Measurements from ENCODE around the gene MORC3. TPM values are rescaled to one million over a fixed set of nuclear protein-coding genes. Genes with fewer than 3 reads are reported as not detected.

The MORC3 gene
- total and polyA plus RNA-seq, 9 of the 15 experiments (the other 6 are each of a cell fraction or from before 2014, with no cell fraction given), result 12.7 to 53.7 (median 36.0) TPM

- H3K9ac ChIP-seq (ENCODE audit: insufficient read depth in 1 of 2, low read depth in 2 of 2, low read length in 2 of 2), result 0 out of 4 replicates have a peak overlapping the region, but pooled peaks of 1 of the 2 experiments have one; percentile 12
- no peak overlapping the region for H3K27ac ChIP-seq (ENCODE audit: extremely low read depth, low read depth, low read length)
- no peaks in the 10 kb centered on the region for H3K79me2 ChIP-seq (ENCODE audit: control insufficient read depth, insufficient read depth, low read length)
- CTCF ChIA-PET (ENCODE audit: low intra/inter-chr PET ratio), result interaction anchor here (0.6 to 1.5 kb wide), 3 partner anchors 495 to 513 kb away, joined by 3 to 6 read pairs (median 4); no protein-coding TSS in a partner anchor
- peaks cover 14% of the 10 kb centered on the region for H4K20me1 ChIP-seq (replicated peaks; ENCODE audit: control insufficient read depth, insufficient read depth, low read length)
- H3K27me3 ChIP-seq (ENCODE audit: control insufficient read depth in 2 of 2, insufficient read depth in 2 of 2, low read length in 2 of 2), result no peaks in the 10 kb centered on the region
- DNase-seq (ENCODE audit: extremely low read depth in 1 of 4, low spot score in 3 of 4) (peak; percentile 85 to 90 (median 90)), ATAC-seq (peak; percentile 86), FAIRE-seq (peak; percentile 67)
- in situ Hi-C loops (cut with MboI) (no loop called here), intact Hi-C loops (cut with micrococcal nuclease) (loop anchor here (5.0 kb wide), 3 partner anchors 50 to 80 kb away; no protein-coding TSS in a partner anchor)
- peaks cover 7 to 13% of the 10 kb centered on the region in 2 experiments; a peak in 4 of 5 replicates for H3K4me1 ChIP-seq (replicated peaks in 1 of 2; ENCODE audit: control insufficient read depth in 2 of 2, insufficient read depth in 2 of 2, low read length in 2 of 2)
- no peak overlapping the region; the same call in 1 of the 2 replicates for H3K4me2 ChIP-seq (ENCODE audit: insufficient read depth, low read length)
- H2AFZ ChIP-seq (ENCODE audit: low read depth, low read length), result no peak overlapping the region; the same call in 1 of the 2 replicates
- POLR2A ChIA-PET, result interaction anchor here (0.7 to 0.8 kb wide), 2 partner anchors 9 to 260 kb away, joined by 3 to 6 read pairs; no protein-coding TSS in a partner anchor
- H3K4me3 ChIP-seq, result no peak overlapping the region
- no peaks in the 10 kb centered on the region for H3K9me3 ChIP-seq (replicated peaks; ENCODE audit: control insufficient read depth, insufficient read depth, low read depth, low read length)
- H3K9me1 ChIP-seq (ENCODE audit: control insufficient read depth, insufficient read depth, low read length), result peaks cover 10% of the 10 kb centered on the region
- BruUV-seq (replicated peaks), result no TSS peak
- WGBS (ENCODE audit: insufficient coverage, low coverage, missing lambda C conversion rate), result 31% methylated on average over 26 of the region's 28 CpGs
- H3K36me3 ChIP-seq (ENCODE audit: control insufficient read depth, insufficient read depth, low read length), result peaks cover 9% of the 10 kb centered on the region; the same call in 1 of the 3 replicates
- TF ChIP-seq CXXC5 (CRISPR knock-in tag; IDR thresholded peaks at IDR 0.05) (peak; percentile 11; the same call in 1 of the 2 replicates), ARID2 (IDR thresholded peaks at IDR 0.05) (peak; percentile 54; the same call in 1 of the 2 replicates), RAD21 (CRISPR knock-in tag; conservative IDR thresholded peaks at IDR 0.05 in 1 of 2, IDR thresholded peaks at IDR 0.05 in 1 of 2) (peak; percentile 57 to 82), HMG20A (CRISPR knock-in tag; conservative IDR thresholded peaks at IDR 0.05) (no peak), E2F6 (IDR thresholded peaks at IDR 0.05; ENCODE audit: borderline replicate concordance in 1 of 2, extremely low read depth in 1 of 2, insufficient read depth in 1 of 2, insufficient read length in 1 of 2, low read depth in 1 of 2, low read length in 1 of 2, poor library complexity in 1 of 2, severe bottlenecking in 1 of 2) (no peak), CTCF (IDR thresholded peaks at IDR 0.05 in 2 of 3, conservative IDR thresholded peaks at IDR 0.05 in 1 of 3; ENCODE audit: insufficient read depth in 2 of 3, low read depth in 1 of 3, low read length in 3 of 3) (peak; percentile 86 to 96 (median 86)), SPI1 (IDR thresholded peaks at IDR 0.05; ENCODE audit: borderline replicate concordance, low read depth, low read length) (0 out of 2 replicates have a peak, but pooled peaks have one; percentile 38), JUND (IDR thresholded peaks at IDR 0.05; ENCODE audit: borderline replicate concordance, low read depth, low read length) (0 out of 2 replicates have a peak, but pooled peaks have one; percentile 6), JUND (tag; IDR thresholded peaks at IDR 0.05; ENCODE audit: borderline replicate concordance, low read depth, low read length) (no peak), SMC3 (conservative IDR thresholded peaks at IDR 0.05; ENCODE audit: insufficient read depth, low read depth, low read length) (peak; percentile 61), ZNF184 (CRISPR knock-in tag; IDR thresholded peaks at IDR 0.05) (no peak)
- TF ChIP-seq, protein P1, sequence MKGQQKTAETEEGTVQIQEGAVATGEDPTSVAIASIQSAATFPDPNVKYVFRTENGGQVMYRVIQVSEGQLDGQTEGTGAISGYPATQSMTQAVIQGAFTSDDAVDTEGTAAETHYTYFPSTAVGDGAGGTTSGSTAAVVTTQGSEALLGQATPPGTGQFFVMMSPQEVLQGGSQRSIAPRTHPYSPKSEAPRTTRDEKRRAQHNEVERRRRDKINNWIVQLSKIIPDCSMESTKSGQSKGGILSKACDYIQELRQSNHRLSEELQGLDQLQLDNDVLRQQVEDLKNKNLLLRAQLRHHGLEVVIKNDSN (CRISPR knock-in tag; IDR thresholded peaks at IDR 0.05), result peak; percentile 27
- TF ChIP-seq, protein P2, sequence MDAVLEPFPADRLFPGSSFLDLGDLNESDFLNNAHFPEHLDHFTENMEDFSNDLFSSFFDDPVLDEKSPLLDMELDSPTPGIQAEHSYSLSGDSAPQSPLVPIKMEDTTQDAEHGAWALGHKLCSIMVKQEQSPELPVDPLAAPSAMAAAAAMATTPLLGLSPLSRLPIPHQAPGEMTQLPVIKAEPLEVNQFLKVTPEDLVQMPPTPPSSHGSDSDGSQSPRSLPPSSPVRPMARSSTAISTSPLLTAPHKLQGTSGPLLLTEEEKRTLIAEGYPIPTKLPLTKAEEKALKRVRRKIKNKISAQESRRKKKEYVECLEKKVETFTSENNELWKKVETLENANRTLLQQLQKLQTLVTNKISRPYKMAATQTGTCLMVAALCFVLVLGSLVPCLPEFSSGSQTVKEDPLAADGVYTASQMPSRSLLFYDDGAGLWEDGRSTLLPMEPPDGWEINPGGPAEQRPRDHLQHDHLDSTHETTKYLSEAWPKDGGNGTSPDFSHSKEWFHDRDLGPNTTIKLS (IDR thresholded peaks at IDR 0.05; ENCODE audit: borderline replicate concordance, low read depth), result peak; percentile 17; the same call in 1 of the 2 replicates
Measured at GRCh38 chr21:36422279-36423098, 102.5 kb downstream of the MORC3 start.
